Measurements from ENCODE around the gene PPP1R17.

PPP1R17 gene

GRCh38 chr7:31669461-31669860, 17.6 kb upstream of the PPP1R17 start:
- H3K4me1 ChIP-seq (ENCODE audit: control insufficient read depth, low read depth, low read length) = no peaks in the 10 kb centered on the region
- no peak overlapping the region for H2AK5ac ChIP-seq (ENCODE audit: low read length)
- no peak overlapping the region for H3K4me2 ChIP-seq (ENCODE audit: low read length)
- H2BK15ac ChIP-seq (replicated peaks; ENCODE audit: low read depth) = no peak overlapping the region
- no peak overlapping the region for H3K4me3 ChIP-seq (ENCODE audit: low read length)
- H3K27ac ChIP-seq (ENCODE audit: low read depth, low read length) = no peak overlapping the region
- H3K79me2 ChIP-seq (ENCODE audit: control insufficient read depth, insufficient read depth, low read length) = no peaks in the 10 kb centered on the region
- H3K9ac ChIP-seq (ENCODE audit: low read length) = no peak overlapping the region
- no peaks in the 10 kb centered on the region for H3K27me3 ChIP-seq (ENCODE audit: insufficient read depth, low read length, poor library complexity)
- H3K4ac ChIP-seq (ENCODE audit: low read depth, low read length) = no peak overlapping the region
- H4K5ac ChIP-seq (ENCODE audit: low read length) = no peak overlapping the region
- no peaks in the 10 kb centered on the region for H3K79me1 ChIP-seq (ENCODE audit: low read length)
- no peak overlapping the region for H2BK120ac ChIP-seq (ENCODE audit: low read depth, low read length)
- no peak for DNase-seq
- H3K56ac ChIP-seq (ENCODE audit: low read length) = no peak overlapping the region
- H4K8ac ChIP-seq (ENCODE audit: low read depth, low read length) = no peak overlapping the region
- H3K23ac ChIP-seq (ENCODE audit: low read length) = no peak overlapping the region
- no peaks in the 10 kb centered on the region for H3K36me3 ChIP-seq (ENCODE audit: control insufficient read depth, insufficient read depth, low read length)
- H3K18ac ChIP-seq (ENCODE audit: low read length) = no peak overlapping the region
- no peak overlapping the region for H2BK5ac ChIP-seq (ENCODE audit: low read length)

- Histone ChIP-seq H2AK5ac (ENCODE audit: low read length) (no peak overlapping the region), H4K8ac (ENCODE audit: low read depth, low read length) (no peak overlapping the region), H3K4me1 (ENCODE audit: control insufficient read depth, low read depth, low read length) (no peaks in the 10 kb centered on the region), H3K4me3 (ENCODE audit: low read length) (no peak overlapping the region), H3K23ac (ENCODE audit: low read length) (no peak overlapping the region), H3K27me3 (ENCODE audit: insufficient read depth, low read length, poor library complexity) (no peaks in the 10 kb centered on the region), H3K79me1 (ENCODE audit: low read length) (no peaks in the 10 kb centered on the region), H2BK5ac (ENCODE audit: low read length) (no peak overlapping the region), H4K5ac (ENCODE audit: low read length) (no peak overlapping the region), H3K9ac (ENCODE audit: low read length) (no peak overlapping the region), H2BK120ac (ENCODE audit: low read depth, low read length) (no peak overlapping the region), H3K79me2 (ENCODE audit: control insufficient read depth, insufficient read depth, low read length) (no peaks in the 10 kb centered on the region), H3K4ac (ENCODE audit: low read depth, low read length) (no peak overlapping the region), H2BK15ac (replicated peaks; ENCODE audit: low read depth) (no peak overlapping the region), H3K36me3 (ENCODE audit: control insufficient read depth, insufficient read depth, low read length) (no peaks in the 10 kb centered on the region), H3K56ac (ENCODE audit: low read length) (no peak overlapping the region), H3K27ac (ENCODE audit: low read depth, low read length) (no peak overlapping the region), H3K4me2 (ENCODE audit: low read length) (no peak overlapping the region), H3K18ac (ENCODE audit: low read length) (no peak overlapping the region)
- WGBS (ENCODE audit: extremely low coverage, insufficient coverage, low lambda C conversion rate) = no CpG with 5 or more reads among the region's 12 CpGs
- no peak for DNase-seq
Measured at GRCh38 chr7:31679574-31680305, 7.3 kb upstream of the PPP1R17 start.

- no peak for DNase-seq
- H2BK120ac ChIP-seq (ENCODE audit: low read depth, low read length) = no peak overlapping the region
- no peak overlapping the region for H3K4me3 ChIP-seq (ENCODE audit: low read length)
- no peak overlapping the region for H3K23ac ChIP-seq (ENCODE audit: low read length)
- no peak overlapping the region for H3K27ac ChIP-seq (ENCODE audit: low read depth, low read length)
- no peaks in the 10 kb centered on the region for H3K79me2 ChIP-seq (ENCODE audit: control insufficient read depth, insufficient read depth, low read length)
- H4K5ac ChIP-seq (ENCODE audit: low read length) = no peak overlapping the region
- no peaks in the 10 kb centered on the region for H3K36me3 ChIP-seq (ENCODE audit: control insufficient read depth, insufficient read depth, low read length)
- H2AK5ac ChIP-seq (ENCODE audit: low read length) = no peak overlapping the region
- H3K4me2 ChIP-seq (ENCODE audit: low read length) = no peak overlapping the region
- no peak overlapping the region for H3K56ac ChIP-seq (ENCODE audit: low read length)
- H4K8ac ChIP-seq (ENCODE audit: low read depth, low read length) = no peak overlapping the region
- peaks cover 9% of the 10 kb centered on the region for H3K4me1 ChIP-seq (ENCODE audit: control insufficient read depth, low read depth, low read length)
- no peaks in the 10 kb centered on the region for H3K27me3 ChIP-seq (ENCODE audit: insufficient read depth, low read length, poor library complexity)
- H3K18ac ChIP-seq (ENCODE audit: low read length) = no peak overlapping the region
- H3K9ac ChIP-seq (ENCODE audit: low read length) = no peak overlapping the region
- no peaks in the 10 kb centered on the region for H3K79me1 ChIP-seq (ENCODE audit: low read length)
- H2BK5ac ChIP-seq (ENCODE audit: low read length) = no peak overlapping the region
- no peak overlapping the region for H2BK15ac ChIP-seq (replicated peaks; ENCODE audit: low read depth)
- H3K4ac ChIP-seq (ENCODE audit: low read depth, low read length) = no peak overlapping the region
- WGBS (ENCODE audit: extremely low coverage, insufficient coverage, low lambda C conversion rate) = no CpG with 5 or more reads among the region's 5 CpGs
Measured at GRCh38 chr7:31683445-31684225, 3.4 kb upstream of the PPP1R17 start.

- no peak overlapping the region for H4K8ac ChIP-seq (ENCODE audit: low read depth, low read length)
- no peak overlapping the region for H2BK15ac ChIP-seq (replicated peaks; ENCODE audit: low read depth)
- H2BK120ac ChIP-seq (ENCODE audit: low read depth, low read length) = no peak overlapping the region
- no peak overlapping the region for H3K4me2 ChIP-seq (ENCODE audit: low read length)
- H3K27ac ChIP-seq (ENCODE audit: low read depth, low read length) = no peak overlapping the region
- no peaks in the 10 kb centered on the region for H3K79me1 ChIP-seq (ENCODE audit: low read length)
- H2AK5ac ChIP-seq (ENCODE audit: low read length) = no peak overlapping the region
- peaks cover 9% of the 10 kb centered on the region for H3K4me1 ChIP-seq (ENCODE audit: control insufficient read depth, low read depth, low read length)
- no CpG with 5 or more reads among the region's 3 CpGs for WGBS (ENCODE audit: extremely low coverage, insufficient coverage, low lambda C conversion rate)
- no peak overlapping the region for H3K56ac ChIP-seq (ENCODE audit: low read length)
- no peaks in the 10 kb centered on the region for H3K36me3 ChIP-seq (ENCODE audit: control insufficient read depth, insufficient read depth, low read length)
- no peaks in the 10 kb centered on the region for H3K79me2 ChIP-seq (ENCODE audit: control insufficient read depth, insufficient read depth, low read length)
- no peak overlapping the region for H3K4ac ChIP-seq (ENCODE audit: low read depth, low read length)
- no peak overlapping the region for H4K5ac ChIP-seq (ENCODE audit: low read length)
- no peak overlapping the region for H3K23ac ChIP-seq (ENCODE audit: low read length)
- H3K9ac ChIP-seq (ENCODE audit: low read length) = no peak overlapping the region
- H3K4me3 ChIP-seq (ENCODE audit: low read length) = no peak overlapping the region
- H3K27me3 ChIP-seq (ENCODE audit: insufficient read depth, low read length, poor library complexity) = no peaks in the 10 kb centered on the region
- no peak overlapping the region for H2BK5ac ChIP-seq (ENCODE audit: low read length)
- DNase-seq = no peak
- no peak overlapping the region for H3K18ac ChIP-seq (ENCODE audit: low read length)
Measured at GRCh38 chr7:31688372-31688771, 1.4 kb downstream of the PPP1R17 start.

- Histone ChIP-seq H4K8ac (ENCODE audit: low read depth, low read length) (no peak overlapping the region), H3K4me1 (ENCODE audit: control insufficient read depth, low read depth, low read length) (peaks cover 9% of the 10 kb centered on the region), H3K9ac (ENCODE audit: low read length) (no peak overlapping the region), H3K18ac (ENCODE audit: low read length) (peak overlapping the region; percentile 20), H3K79me1 (ENCODE audit: low read length) (no peaks in the 10 kb centered on the region), H3K23ac (ENCODE audit: low read length) (no peak overlapping the region), H3K27me3 (ENCODE audit: insufficient read depth, low read length, poor library complexity) (no peaks in the 10 kb centered on the region), H3K4me3 (ENCODE audit: low read length) (no peak overlapping the region), H3K79me2 (ENCODE audit: control insufficient read depth, insufficient read depth, low read length) (no peaks in the 10 kb centered on the region), H3K4me2 (ENCODE audit: low read length) (no peak overlapping the region), H3K56ac (ENCODE audit: low read length) (no peak overlapping the region), H3K27ac (ENCODE audit: low read depth, low read length) (no peak overlapping the region), H2BK5ac (ENCODE audit: low read length) (no peak overlapping the region), H4K5ac (ENCODE audit: low read length) (no peak overlapping the region), H3K36me3 (ENCODE audit: control insufficient read depth, insufficient read depth, low read length) (no peaks in the 10 kb centered on the region), H3K4ac (ENCODE audit: low read depth, low read length) (no peak overlapping the region), H2BK15ac (replicated peaks; ENCODE audit: low read depth) (no peak overlapping the region), H2BK120ac (ENCODE audit: low read depth, low read length) (no peak overlapping the region), H2AK5ac (ENCODE audit: low read length) (no peak overlapping the region)
- WGBS (ENCODE audit: extremely low coverage, insufficient coverage, low lambda C conversion rate) = no CpG with 5 or more reads among the region's 2 CpGs
- DNase-seq = no peak
Measured at GRCh38 chr7:31688996-31689395, 2.0 kb downstream of the PPP1R17 start.
